Measurements from ENCODE around the gene SORBS2.

Gene SORBS2

GRCh38 chr4:185835814-185836213, 23.8 kb upstream of the SORBS2 start:
- in situ Hi-C loops (cut with MboI; ENCODE audit: low sequenced_read_pairs) = no loop called here

- in situ Hi-C loops (cut with MboI; ENCODE audit: low sequenced_read_pairs) = no loop called here
Measured at GRCh38 chr4:185835336-185835735, 23.3 kb upstream of the SORBS2 start.

GRCh38 chr4:185834778-185835177, 22.8 kb upstream of the SORBS2 start:
- in situ Hi-C loops (cut with MboI; ENCODE audit: low sequenced_read_pairs) = no loop called here

- in situ Hi-C loops (cut with MboI; ENCODE audit: low sequenced_read_pairs) = no loop called here
Measured at GRCh38 chr4:185834088-185834487, 22.1 kb upstream of the SORBS2 start.

GRCh38 chr4:185833055-185833598, 21.1 kb upstream of the SORBS2 start:
- in situ Hi-C loops (cut with MboI; ENCODE audit: low sequenced_read_pairs) = no loop called here

- in situ Hi-C loops (cut with MboI; ENCODE audit: low sequenced_read_pairs) = no loop called here
Measured at GRCh38 chr4:185831125-185831815, 19.3 kb upstream of the SORBS2 start.

GRCh38 chr4:185830263-185830994, 18.4 kb upstream of the SORBS2 start:
- in situ Hi-C loops (cut with MboI; ENCODE audit: low sequenced_read_pairs) = no loop called here

GRCh38 chr4:185826381-185826780, 14.4 kb upstream of the SORBS2 start:
- in situ Hi-C loops (cut with MboI; ENCODE audit: low sequenced_read_pairs) = no loop called here

- in situ Hi-C loops (cut with MboI; ENCODE audit: low sequenced_read_pairs) = no loop called here
Measured at GRCh38 chr4:185825737-185826136, 13.7 kb upstream of the SORBS2 start.

GRCh38 chr4:185822791-185823190, 10.8 kb upstream of the SORBS2 start:
- in situ Hi-C loops (cut with MboI; ENCODE audit: low sequenced_read_pairs) = no loop called here

- in situ Hi-C loops (cut with MboI; ENCODE audit: low sequenced_read_pairs) = no loop called here
Measured at GRCh38 chr4:185821029-185821419, 9.0 kb upstream of the SORBS2 start.

GRCh38 chr4:185820146-185821028, 8.4 kb upstream of the SORBS2 start:
- in situ Hi-C loops (cut with MboI; ENCODE audit: low sequenced_read_pairs) = no loop called here

GRCh38 chr4:185819144-185819543, 7.2 kb upstream of the SORBS2 start:
- in situ Hi-C loops (cut with MboI; ENCODE audit: low sequenced_read_pairs) = no loop called here

GRCh38 chr4:185817403-185817818, 5.4 kb upstream of the SORBS2 start:
- in situ Hi-C loops (cut with MboI; ENCODE audit: low sequenced_read_pairs) = no loop called here

- in situ Hi-C loops (cut with MboI; ENCODE audit: low sequenced_read_pairs) = no loop called here
Measured at GRCh38 chr4:185813133-185813532, 1.1 kb upstream of the SORBS2 start.

GRCh38 chr4:185810746-185811508, 1.1 kb downstream of the SORBS2 start:
- in situ Hi-C loops (cut with MboI; ENCODE audit: low sequenced_read_pairs) = no loop called here

- in situ Hi-C loops (cut with MboI; ENCODE audit: low sequenced_read_pairs) = no loop called here
Measured at GRCh38 chr4:185809533-185810071, 2.4 kb downstream of the SORBS2 start.

- in situ Hi-C loops (cut with MboI; ENCODE audit: low sequenced_read_pairs) = no loop called here
Measured at GRCh38 chr4:185809121-185809520, 2.9 kb downstream of the SORBS2 start.

GRCh38 chr4:185805979-185806378, 6.0 kb downstream of the SORBS2 start:
- in situ Hi-C loops (cut with MboI; ENCODE audit: low sequenced_read_pairs) = no loop called here

- in situ Hi-C loops (cut with MboI; ENCODE audit: low sequenced_read_pairs) = no loop called here
Measured at GRCh38 chr4:185805262-185805802, 6.7 kb downstream of the SORBS2 start.
